Epithelial cell of prostate (primary cell): ENCODE results near the gene DLGAP1.
"Not testable (repeated sequence)": the region's sequence is repeated elsewhere in the genome, so short reads cannot be mapped to it uniquely, and the experiment has no call there.

Source experiments
- DNase-seq: peaks from one replicate; pipeline ENCODE4 v3.0.0-alpha.2; 2011; ENCODE audit warnings: low read depth, low spot score
- H3K27ac ChIP-seq: fragments of 450-650 bp; 2 replicates; pipeline ENCODE4 v1.5.1; 2017; ENCODE audit warnings: mild to moderate bottlenecking

The DLGAP1 gene

GRCh38 chr18:3625742-3626091 lies 829.4 kb downstream of the DLGAP1 start:
- peak overlapping the region; percentile 100 for H3K27ac ChIP-seq
- DNase-seq = no peak

- peak; percentile 81 for DNase-seq
- H3K27ac ChIP-seq = peak overlapping the region; percentile 100
Observed at GRCh38 chr18:3624935-3625741, 830.0 kb downstream of the DLGAP1 start.

- DNase-seq = no peak
- peak overlapping the region; percentile 100 for H3K27ac ChIP-seq
Observed at GRCh38 chr18:3624546-3624934, 830.6 kb downstream of the DLGAP1 start.

GRCh38 chr18:3623769-3624545 lies 831.1 kb downstream of the DLGAP1 start:
- peak; percentile 91 for DNase-seq
- H3K27ac ChIP-seq = peak overlapping the region; percentile 100

GRCh38 chr18:3620146-3621119 lies 834.7 kb downstream of the DLGAP1 start:
- no peak for DNase-seq
- no peak overlapping the region for H3K27ac ChIP-seq

GRCh38 chr18:3619746-3620145 lies 835.4 kb downstream of the DLGAP1 start:
- H3K27ac ChIP-seq = no peak overlapping the region
- no peak for DNase-seq

- no peak overlapping the region for H3K27ac ChIP-seq
- no peak for DNase-seq
Observed at GRCh38 chr18:3619222-3619621, 835.9 kb downstream of the DLGAP1 start.

- no peak overlapping the region for H3K27ac ChIP-seq
- no peak for DNase-seq
Observed at GRCh38 chr18:3616744-3617143, 838.4 kb downstream of the DLGAP1 start.

- no peak for DNase-seq
- H3K27ac ChIP-seq = no peak overlapping the region
Observed at GRCh38 chr18:3616142-3616541, 839.0 kb downstream of the DLGAP1 start.

- DNase-seq = no peak
- H3K27ac ChIP-seq = no peak overlapping the region
Observed at GRCh38 chr18:3615374-3615985, 839.6 kb downstream of the DLGAP1 start.

GRCh38 chr18:3612315-3612714 lies 842.8 kb downstream of the DLGAP1 start:
- DNase-seq = no peak
- no peak overlapping the region for H3K27ac ChIP-seq

- no peak for DNase-seq
- no peak overlapping the region for H3K27ac ChIP-seq
Observed at GRCh38 chr18:3611313-3612090, 843.6 kb downstream of the DLGAP1 start.

GRCh38 chr18:3610813-3611212 lies 844.3 kb downstream of the DLGAP1 start:
- no peak for DNase-seq
- no peak overlapping the region for H3K27ac ChIP-seq

- H3K27ac ChIP-seq = no peak overlapping the region
- DNase-seq = no peak
Observed at GRCh38 chr18:3610188-3610708, 844.9 kb downstream of the DLGAP1 start.

GRCh38 chr18:3608488-3608887 lies 846.6 kb downstream of the DLGAP1 start:
- no peak for DNase-seq
- no peak overlapping the region for H3K27ac ChIP-seq

GRCh38 chr18:3608099-3608453 lies 847.0 kb downstream of the DLGAP1 start:
- H3K27ac ChIP-seq, DNase-seq: not testable (repeated sequence)

- no peak overlapping the region for H3K27ac ChIP-seq
- no peak for DNase-seq
Observed at GRCh38 chr18:3607309-3608098, 847.6 kb downstream of the DLGAP1 start.

- H3K27ac ChIP-seq = peak overlapping the region; percentile 100
- DNase-seq = not testable (repeated sequence)
Observed at GRCh38 chr18:3606863-3607262, 848.2 kb downstream of the DLGAP1 start.
